ENCODE data around the gene DNPH1.

Gene DNPH1

GRCh38 chr6:43243664-43244321 is 14.5 kb upstream of the DNPH1 start:
- no peak for DNase-seq

GRCh38 chr6:43242908-43243663 is 13.8 kb upstream of the DNPH1 start, which contains the start of gene TTBK1:
TTBK1 (plus strand) TSS chr6:43243481; CDS start chr6:43246661, 3,180 bp downstream.
- DNase-seq: peak; percentile 64

DNA sequence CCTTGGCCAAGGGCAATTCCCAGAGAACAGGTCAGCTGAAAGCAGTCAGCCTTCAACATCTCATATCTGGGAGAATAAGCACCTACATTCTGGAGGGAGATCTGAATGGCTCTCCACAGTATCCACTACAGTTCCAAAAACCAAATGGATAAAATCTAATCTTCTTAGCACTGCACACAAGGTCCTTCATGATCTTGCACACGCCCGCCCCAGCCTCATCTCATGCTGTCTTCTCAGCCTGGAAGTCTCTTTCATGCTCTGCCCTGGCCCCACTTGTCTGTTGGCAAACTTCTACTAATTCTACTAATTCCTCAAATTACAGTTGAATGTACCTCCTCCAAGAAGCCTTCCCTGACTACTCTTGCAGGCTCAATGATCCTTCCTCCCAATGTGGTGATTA is 12.2 kb upstream of the DNPH1 start:
- DNase-seq: no peak

- DNase-seq: no peak
Observed at GRCh38 chr6:43240950-43241349, 11.7 kb upstream of the DNPH1 start.

DNA sequence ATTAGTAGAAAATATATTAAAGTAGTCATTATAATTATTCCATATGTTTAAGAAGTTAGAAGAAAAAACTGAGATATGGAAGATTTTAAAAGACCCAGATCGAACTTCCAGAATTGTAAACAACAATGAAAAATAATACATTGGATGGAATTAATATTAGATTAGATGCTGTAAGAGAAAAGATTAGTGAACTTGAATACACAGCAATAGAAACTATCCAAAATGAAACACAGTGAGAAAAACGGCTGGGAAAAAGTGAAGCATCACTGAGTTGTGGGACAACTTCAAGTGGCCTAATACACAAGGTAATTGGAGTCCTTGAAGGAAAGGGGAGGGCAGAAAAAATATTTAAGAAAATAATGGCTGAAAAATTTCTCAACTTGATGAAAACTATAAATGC is 9.8 kb upstream of the DNPH1 start:
- no peak for DNase-seq

DNA sequence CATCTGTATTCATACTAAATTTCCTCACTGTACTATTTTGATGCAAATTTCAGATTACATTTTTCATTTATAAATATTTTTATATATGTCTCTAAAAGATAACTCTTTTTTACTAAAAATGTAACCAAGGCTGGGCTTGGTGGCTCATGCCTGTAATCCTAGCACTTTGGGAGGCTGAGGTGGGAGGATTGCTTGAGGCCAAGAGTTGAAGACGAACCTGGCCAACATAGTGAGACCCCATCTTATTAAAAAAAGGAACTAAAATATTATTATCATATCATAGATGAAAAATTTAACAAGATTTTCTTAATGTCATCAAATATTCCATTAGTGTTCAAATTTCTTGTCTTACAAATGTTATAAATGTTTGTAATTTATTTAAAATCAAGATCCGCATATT is 6.6 kb upstream of the DNPH1 start:
- DNase-seq: no peak

DNA sequence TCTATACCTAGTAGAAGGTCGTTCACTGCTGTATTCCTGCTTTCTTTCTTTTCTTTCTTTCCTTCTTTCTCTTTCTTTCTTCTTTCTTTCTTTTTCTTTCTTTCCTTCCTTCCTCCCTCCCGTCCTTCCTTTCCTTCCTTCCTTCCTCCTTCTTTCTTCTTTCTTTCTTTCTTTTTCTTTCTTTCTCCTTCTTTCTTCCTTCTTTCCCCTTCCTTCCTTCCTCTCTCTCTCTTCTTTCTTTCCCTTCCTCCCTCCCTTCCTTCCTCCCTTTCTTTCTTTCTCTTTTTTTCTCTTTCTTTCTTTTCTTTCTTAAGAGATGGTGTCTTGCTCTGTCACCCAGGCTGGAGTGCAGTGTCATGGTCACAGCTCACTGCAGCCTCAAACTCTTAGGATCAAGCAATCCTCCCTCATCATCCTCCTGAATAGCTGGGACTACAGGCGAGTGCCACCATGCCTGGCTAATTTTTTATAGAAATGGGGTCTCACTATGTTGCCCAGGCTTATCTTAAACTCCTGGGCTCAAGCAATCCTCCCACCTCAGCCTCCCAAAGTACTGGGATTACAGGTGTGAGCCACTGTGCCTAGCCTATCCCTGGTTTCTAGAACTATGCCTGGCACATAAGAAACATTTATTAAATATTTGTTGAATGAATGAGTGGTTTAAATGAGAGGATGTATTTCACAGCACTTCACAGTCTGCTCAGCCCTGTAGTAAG is 2.6 kb upstream of the DNPH1 start:
- no peak for DNase-seq

DNA sequence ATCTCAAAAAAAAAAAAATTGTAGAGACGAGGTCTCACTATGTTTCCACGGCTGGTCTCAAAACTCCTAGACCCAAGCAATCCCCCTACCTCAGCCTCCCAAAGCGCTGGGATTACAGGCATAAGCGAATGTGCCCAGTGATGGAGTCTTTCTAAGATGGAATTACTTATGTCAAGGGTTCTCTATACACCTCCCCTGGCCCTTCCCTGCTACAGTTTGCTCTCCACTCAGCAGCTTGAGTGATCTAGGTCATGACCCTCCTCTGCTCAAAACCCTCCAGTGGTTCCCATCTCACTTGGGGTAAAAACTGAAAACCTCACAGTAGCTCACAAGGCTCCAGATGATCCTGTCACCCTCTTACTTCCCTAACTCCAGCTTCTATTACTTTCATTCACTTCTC is 1.8 kb upstream of the DNPH1 start:
- DNase-seq: no peak

DNA sequence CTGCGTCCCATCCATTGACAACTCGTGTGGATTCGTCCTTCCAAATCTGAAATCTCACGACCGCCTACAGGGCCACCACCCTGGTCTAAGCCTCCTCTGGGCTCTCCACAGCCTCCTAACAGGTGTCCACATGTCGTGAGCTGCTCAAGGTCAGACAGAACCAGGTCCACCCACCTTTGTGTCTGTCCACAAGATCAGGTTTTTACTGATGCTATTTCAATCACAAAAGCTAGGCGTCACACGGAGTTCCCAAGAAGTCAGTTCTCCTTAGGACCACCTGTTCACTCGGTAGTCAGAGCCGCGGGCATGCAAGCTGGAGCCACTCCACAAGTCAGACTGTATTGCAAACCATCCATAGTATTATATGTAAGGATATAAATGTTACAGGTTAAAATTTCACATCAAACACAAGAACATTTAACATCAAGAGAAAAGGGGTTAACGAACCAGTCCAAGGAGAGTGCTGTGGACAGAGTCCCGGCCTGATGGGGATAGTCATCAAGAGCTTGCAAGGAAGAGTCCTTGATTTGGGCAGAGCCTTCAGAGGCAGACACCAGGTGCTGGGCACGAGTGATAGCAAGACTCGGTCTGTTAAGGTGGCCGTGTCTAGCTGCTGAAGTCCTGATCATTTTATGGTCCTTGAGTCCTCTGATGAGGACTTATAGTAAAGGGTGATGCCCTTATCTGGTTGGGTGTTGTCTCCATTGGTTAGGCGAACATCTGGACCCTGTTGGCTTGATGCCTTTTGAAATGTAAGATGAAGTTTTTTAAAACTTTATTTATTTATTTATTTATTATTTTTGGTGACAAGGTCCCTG is 731 bp upstream of the DNPH1 start:
- no peak for DNase-seq

- no peak for DNase-seq
Observed at GRCh38 chr6:43226192-43226851, 3.0 kb downstream of the DNPH1 start.

DNA sequence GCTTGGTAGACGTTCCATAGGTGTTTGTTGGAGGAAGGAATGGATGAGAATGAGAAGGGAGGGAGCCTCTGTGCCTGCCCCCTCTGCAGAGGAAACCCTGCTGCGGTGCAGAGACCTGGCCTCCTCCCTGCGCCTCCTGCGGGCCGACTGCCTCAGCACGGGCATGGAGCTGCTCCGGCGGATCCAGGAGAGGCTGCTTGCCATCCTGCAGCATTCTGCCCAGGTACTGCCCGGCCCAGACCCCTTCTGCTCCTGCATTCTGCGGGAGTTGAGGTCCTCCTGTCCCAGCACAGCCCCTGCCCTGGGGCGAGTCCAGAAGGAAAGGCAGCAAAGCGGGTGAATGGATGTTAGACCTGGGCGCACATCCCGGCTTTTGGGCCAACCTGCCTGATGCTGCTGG is 6.1 kb downstream of the DNPH1 start:
- no peak for DNase-seq

- DNase-seq: no peak
Observed at GRCh38 chr6:43222418-43223059, 6.7 kb downstream of the DNPH1 start.

DNA sequence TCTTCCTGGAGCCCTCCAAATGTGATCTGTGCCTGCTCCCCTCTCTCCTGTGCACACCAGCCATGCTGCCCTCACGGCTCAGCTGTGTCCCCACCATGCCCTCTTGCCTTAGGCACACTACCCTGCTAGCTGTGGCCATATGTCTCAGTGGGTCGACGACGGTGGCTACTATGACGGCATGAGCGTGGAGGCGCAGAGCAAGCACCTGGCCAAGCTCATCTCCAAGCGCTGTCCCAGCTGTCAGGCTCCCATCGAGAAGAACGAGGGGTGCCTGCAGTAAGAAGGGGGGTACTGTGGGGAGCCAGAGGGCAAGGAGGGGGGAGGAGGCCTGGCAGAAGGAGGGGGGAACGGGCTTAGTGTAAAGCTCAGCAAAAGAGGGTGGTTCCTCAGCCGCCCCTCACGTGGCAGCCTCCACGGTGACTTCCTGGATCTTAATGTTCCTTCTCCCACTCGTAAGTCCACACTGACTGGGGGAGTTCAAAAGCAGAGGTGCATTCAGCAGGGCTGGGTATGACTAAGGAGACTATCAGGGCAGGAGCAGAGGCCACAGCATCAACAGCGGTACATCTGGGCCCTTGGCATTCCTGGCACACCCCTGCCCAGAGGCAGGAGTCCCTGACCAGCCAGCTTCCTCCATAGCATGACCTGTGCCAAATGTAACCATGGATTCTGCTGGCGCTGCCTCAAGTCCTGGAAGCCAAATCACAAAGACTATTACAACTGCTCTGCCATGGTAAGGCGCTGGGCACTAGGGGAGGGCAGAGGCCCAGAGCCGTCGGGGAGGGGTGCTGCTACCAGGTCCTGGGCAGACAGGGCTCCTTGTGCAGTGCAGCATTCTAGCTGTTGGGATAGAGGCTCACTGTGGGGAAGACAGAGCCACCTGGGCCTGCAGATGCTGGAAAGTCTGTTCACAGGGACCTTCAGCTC is 8.0 kb downstream of the DNPH1 start:
- no peak for DNase-seq

DNA sequence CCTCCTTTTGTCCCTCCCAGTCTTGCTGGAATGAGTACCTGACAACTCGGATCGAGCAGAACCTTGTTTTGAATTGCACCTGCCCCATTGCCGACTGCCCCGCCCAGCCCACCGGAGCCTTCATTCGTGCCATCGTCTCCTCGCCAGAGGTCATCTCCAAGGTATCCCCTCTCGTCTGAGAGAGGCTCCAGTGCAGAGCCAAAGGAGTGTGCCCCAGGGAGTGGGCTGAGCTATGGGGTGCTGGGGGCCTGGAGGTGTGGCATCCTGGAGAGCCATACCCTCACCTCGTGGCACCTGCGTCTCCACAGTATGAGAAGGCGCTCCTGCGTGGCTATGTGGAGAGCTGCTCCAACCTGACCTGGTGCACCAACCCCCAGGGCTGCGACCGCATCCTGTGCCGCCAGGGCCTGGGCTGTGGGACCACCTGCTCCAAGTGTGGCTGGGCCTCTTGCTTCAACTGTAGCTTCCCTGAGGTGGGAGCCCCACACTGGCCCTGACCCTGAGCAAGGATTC is 8.8 kb downstream of the DNPH1 start:
- DNase-seq: no peak

- DNase-seq: no peak
Observed at GRCh38 chr6:43219814-43220213, 9.5 kb downstream of the DNPH1 start.

GRCh38 chr6:43219119-43219518 is 10.2 kb downstream of the DNPH1 start:
- no peak for DNase-seq

GRCh38 chr6:43217351-43217750 is 11.9 kb downstream of the DNPH1 start:
- DNase-seq: no peak

- DNase-seq: no peak
Observed at GRCh38 chr6:43216200-43216599, 13.1 kb downstream of the DNPH1 start.

DNA sequence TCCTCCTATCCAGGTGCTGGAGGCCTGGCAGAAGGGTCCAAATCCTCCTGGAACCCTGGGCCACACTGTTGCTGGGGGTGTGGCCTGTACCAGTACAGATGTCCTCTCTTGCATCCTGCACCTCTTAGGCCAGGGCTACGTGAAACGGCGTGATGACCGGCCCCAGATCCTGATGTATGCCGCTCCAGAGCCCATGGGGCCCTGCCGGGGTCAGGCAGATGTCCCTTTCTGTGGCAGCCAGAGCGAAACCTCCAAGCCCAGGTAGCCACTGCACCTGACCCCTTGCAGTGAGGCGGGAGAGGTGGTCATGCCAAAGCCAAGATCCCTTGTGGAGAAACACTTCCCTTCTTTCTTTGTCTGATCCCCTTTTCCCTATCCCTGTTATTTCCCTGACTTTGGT is 14.2 kb downstream of the DNPH1 start:
- no peak for DNase-seq

DNA sequence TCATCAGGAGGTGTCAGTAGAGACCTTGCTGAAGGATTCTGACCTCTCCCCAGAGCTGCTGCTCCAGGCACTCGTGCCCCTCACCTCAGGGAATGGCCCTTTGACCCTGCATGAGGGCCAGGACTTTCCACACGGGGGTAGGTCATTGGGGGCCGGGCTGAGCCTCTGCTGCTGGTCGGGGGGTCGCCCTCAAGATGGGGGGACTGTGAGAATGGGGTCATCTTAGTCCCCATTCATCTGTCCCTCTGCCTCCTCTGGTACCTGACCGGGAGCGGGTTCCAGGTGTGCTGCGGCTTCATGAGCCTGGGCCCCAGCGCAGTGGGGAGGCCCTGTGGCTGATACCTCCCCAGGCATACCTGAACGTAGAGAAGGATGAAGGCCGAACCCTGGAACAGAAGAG is 15.8 kb downstream of the DNPH1 start:
- no peak for DNase-seq

DNA sequence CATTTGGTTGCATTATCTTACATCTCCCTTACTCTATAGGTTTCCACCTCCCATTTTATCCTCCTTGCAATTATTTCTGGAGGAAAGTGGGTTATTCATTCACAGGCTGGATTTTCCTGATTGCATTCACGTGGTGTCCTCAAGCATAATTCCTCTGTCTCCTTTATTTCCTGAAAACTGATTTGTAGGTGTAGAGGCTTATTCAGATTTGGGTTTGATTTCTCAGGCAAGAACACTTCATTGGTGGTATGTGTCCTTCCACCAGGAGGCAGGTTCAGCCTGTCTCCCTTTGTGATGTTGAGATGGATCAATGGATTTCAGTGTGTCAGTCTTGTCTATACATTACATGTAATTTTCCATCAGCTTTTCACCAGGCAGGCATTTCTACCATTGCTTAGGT is 17.3 kb downstream of the DNPH1 start:
- no peak for DNase-seq

Measured in NCI-H1436 (cell line).